Choroid plexus epithelial cell (primary cell): ENCODE results near the gene LCT.

Source experiments
- DNase-seq: peaks from one replicate; pipeline ENCODE4 v3.0.0-alpha.2; 2010; ENCODE audit warnings: low read depth
- H3K4me3 ChIP-seq: 2 replicates; pipeline ENCODE4 v1.5.1; 2011; ENCODE audit warnings: low read depth, mild to moderate bottlenecking, control low read depth, low read length, moderate library complexity
- TF ChIP-seq, protein P1 (sequence below): conservative IDR thresholded peaks from 2 replicates; pipeline ENCODE4 v1.5.1; 2011; ENCODE audit warnings: low read depth, mild to moderate bottlenecking, control low read depth, inconsistent platforms, low read length, moderate library complexity

LCT gene

DNA sequence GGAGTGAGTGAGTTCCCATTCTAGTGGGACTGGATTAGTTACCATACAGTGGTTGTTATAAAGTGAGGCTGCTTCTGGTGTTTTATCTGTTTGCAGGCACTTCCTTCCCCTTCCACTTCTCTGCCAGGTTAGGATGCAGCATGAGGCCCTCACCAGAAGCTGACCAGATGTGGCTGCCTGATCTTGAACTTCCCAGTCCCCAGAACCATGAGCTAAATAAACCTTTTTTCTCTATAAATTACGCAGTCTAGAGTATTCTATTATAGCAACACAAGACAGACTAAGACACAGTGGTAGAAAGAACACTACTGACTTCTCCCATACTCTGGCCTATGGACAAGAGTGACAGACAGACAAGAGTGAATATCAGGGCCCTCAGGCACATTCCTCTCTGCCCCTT lies 14.1 kb downstream of the LCT start:
- TF ChIP-seq, protein P1, sequence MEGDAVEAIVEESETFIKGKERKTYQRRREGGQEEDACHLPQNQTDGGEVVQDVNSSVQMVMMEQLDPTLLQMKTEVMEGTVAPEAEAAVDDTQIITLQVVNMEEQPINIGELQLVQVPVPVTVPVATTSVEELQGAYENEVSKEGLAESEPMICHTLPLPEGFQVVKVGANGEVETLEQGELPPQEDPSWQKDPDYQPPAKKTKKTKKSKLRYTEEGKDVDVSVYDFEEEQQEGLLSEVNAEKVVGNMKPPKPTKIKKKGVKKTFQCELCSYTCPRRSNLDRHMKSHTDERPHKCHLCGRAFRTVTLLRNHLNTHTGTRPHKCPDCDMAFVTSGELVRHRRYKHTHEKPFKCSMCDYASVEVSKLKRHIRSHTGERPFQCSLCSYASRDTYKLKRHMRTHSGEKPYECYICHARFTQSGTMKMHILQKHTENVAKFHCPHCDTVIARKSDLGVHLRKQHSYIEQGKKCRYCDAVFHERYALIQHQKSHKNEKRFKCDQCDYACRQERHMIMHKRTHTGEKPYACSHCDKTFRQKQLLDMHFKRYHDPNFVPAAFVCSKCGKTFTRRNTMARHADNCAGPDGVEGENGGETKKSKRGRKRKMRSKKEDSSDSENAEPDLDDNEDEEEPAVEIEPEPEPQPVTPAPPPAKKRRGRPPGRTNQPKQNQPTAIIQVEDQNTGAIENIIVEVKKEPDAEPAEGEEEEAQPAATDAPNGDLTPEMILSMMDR = no peak
- no peak for DNase-seq

DNA sequence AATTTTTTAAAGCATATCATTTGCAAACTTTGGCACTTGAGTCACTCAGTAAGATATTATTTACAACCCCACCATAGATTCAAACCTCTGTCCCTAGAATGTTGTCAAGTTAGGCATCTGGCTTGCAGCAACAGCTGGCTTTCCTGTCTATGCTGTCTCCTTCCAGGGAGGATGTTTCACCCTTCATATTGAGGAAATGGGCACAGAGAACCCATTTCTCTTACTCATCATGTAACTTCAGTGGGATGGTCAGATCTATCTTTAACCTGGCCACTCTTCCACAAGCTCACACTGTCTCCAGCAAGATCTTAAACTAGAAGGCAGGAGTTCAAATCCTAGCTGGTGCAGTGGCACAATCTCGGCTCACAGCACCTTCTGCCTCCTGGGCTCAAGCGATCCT lies 15.8 kb downstream of the LCT start:
- no peak for DNase-seq
- H3K4me3 ChIP-seq = no peak overlapping the region
- TF ChIP-seq, protein P1 = no peak

More for the DNA sequence above, 14.1 kb downstream of the LCT start:
- H3K4me3 ChIP-seq = no peak overlapping the region

GRCh38 chr2:135820003-135820618 lies 16.9 kb downstream of the LCT start:
- TF ChIP-seq, protein P1 = no peak
- DNase-seq = peak; percentile 51
- no peak overlapping the region for H3K4me3 ChIP-seq

DNA sequence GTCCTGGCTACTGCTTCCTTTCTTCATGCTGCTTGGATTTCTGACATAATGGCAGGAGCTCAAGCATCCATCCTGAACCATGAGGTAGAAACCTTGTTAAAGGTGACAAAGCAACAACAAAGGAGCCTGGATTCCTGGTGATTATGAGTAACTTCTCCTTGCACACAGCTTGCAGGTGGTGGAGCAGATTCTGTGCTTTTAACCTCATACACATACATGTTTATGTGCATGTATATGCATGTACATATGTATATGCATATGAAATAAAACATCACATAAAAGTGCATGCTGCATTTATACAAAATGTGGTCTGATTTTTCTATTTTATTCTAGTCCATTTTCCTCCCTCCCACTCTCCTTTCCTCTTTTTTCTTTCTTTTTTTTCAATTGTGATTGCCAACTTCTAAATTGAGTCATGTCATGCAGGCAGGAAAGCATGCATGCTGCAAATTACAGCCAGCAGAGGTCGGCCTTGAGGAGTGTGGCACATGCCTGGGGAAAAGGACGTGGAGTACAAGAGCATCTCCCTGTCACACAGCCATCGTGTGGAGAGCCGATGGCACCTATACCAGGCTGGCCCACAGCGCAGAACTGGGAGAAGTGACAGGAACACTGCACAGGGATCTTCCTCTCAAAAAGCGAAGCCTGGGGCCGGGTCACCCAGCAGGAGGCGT lies 17.9 kb downstream of the LCT start:
- H3K4me3 ChIP-seq = no peak overlapping the region
- DNase-seq = peak; percentile 64
- TF ChIP-seq, protein P1 = peak; percentile 72

DNA sequence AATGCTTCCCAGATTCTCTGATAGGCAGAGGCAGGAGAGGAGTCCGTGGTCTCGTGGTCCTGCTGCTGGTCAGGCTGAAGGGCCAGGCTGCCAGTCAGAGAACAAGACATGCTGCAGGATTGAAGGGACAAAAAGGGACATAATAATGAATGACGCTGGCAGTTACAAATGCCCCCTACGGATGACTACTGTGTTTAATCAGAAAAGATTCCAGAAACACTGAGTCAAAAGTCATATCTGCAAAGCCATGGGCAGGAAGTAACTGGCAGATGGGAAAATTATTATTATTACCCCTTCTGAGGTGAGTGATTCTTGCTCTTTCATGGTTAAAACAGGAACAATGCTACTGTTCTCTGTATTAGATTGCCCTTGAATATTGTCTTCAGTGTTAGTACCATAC lies 19.0 kb downstream of the LCT start:
- TF ChIP-seq, protein P1 = no peak
- no peak for DNase-seq
- no peak overlapping the region for H3K4me3 ChIP-seq

GRCh38 chr2:135817466-135817865 lies 19.5 kb downstream of the LCT start:
- DNase-seq = no peak
- H3K4me3 ChIP-seq = no peak overlapping the region
- TF ChIP-seq, protein P1 = no peak

- no peak for DNase-seq
- TF ChIP-seq, protein P1 = no peak
- H3K4me3 ChIP-seq = no peak overlapping the region
Observed at GRCh38 chr2:135815269-135815668, 21.7 kb downstream of the LCT start.
